DMS153 (cell line): ENCODE data around the gene USP34.
"Not testable (repeated sequence)": the region's sequence is repeated elsewhere in the genome, so short reads cannot be mapped to it uniquely, and the experiment has no call there.

Experiments
- DNase-seq: peaks from one replicate; lab custom pipeline; 2025; lab: John Stamatoyannopoulos, UW

USP34 gene

DNA sequence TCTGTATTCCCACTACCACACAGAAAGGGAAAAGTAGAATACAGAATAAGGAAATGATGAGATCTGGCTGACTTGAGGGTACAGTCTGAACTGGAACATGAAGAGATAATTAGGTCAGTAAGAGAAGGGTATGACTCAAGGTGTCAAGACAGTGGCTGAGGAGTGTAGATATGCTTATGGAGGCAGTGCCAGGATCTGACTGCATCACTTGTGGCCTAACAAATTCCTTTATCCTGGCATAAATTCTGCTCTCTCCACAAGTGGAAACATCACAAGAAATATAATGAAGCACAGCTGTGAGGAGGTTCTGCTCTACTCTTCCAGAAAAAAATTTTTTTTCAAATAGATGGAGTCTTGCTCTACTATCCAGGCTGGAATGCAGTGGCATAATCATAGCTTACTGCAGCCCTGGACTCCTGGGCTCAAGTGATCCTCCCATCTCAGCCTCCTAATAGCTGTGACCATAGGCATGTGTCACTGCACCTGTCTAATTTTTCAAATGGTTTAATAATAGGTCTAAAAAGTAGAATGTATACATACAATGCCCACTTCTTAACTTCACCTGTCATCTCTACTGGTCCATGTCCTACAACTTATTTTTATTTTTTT lies 223.6 kb downstream of the USP34 start:
- no peak for DNase-seq

DNA sequence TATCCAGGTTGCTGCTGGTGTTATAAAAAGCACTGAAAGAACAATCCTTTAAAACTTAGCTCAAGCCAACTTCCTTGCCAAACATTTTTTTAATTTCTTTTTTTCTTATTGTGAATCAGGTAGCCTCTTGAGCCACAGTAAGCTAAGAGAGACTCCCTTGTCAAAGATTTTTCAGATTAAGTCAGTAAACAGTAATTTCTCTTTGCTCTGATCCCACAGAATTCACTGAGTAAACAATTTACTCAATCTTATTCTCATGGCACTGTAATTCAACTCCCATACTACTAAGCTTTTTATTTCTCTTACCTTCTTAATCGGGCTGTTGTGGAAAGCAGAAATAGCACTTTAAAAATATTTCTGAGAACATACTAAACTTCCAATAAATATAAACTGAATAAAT lies 226.2 kb downstream of the USP34 start:
- DNase-seq: no peak

DNA sequence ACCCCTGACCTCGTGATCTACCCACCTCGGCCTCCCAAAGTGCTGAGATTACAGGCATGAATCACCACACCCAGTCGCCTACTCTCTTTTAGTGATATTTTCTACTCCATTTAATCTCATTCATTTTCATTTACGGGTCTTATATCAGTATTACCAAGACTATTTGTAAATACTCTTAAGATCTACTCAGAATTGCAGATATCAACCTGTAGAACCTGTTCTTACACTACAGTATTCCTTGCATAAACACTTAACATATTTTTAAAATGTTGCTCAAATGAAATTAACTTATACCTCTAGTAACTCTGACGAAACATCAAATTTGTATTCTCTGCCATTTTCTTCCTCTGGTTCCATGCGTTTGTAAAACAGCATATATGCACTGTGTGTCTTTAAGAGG lies 229.6 kb downstream of the USP34 start:
- DNase-seq: no peak

DNA sequence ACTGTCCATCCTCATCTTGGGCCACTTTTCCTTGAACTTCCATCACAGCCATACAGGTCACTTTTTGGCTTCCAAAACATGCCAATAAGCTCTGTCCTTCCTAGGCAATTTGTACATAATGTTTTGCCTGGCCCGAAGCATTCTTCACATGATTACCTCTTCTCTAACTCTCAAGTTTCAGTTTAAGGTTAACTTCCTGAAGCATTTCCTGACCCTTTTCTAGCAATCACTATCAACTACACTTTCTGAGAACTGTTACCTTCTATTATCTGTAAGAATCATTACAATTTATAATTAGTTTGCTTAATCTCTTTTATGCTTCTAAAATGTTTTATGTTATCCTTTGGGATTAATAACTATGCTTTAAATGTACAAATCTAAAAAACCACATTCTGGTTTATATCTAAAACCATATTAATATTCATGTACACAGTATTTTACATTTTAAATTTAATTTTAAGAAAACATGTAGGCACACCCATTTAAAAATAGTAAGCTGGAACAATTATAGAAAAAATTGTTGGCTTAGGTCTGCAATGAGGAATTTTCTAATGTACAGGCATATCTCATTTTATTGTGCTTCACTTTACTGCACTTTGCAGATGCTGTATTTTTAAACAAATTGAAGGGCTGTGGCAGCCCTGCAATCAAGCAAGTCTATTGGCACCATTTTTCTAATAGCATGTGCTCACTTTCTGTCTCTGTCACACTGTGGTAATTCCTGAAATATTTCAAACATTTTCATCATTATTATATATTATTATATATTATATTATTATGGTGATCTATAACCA lies 232.5 kb downstream of the USP34 start:
- no peak for DNase-seq

DNA sequence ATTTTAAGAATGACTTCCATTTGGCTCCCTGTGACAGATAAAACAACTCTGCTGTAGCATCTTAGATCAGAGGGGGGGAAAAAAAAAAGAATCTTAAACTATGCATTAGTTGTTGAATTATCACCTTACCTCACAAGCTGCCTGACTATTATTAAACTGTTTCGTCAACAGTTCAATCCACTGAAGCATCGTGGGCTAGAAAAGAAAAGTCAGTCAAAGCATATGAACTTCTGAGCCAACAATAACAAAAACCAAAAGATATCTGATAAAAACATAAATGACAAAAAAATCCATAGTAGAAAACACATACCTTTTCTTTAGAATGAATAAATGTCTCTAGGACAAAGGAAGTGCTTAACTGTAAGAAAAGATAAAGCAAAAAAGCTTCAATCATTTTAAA lies 235.2 kb downstream of the USP34 start:
- no peak for DNase-seq

DNA sequence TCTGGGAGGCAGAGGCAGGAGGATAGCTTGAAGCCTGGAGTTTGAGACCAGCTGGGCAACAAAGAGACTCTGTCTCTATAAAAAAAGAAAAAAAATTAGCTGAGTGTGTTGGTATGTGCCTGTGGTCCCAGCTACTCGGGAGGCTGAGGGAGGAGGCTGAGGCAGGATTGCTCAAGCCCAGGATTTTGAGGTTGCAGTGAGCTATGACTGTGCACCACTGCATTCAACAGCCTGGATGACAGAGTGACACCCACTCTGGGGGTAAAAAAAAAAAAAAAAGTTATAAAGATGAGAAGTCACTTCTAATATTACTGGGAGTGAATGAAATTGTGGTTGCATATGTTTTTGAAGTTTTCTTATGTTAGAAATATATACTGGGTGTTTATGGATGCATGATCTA lies 237.3 kb downstream of the USP34 start:
- no peak for DNase-seq

DNA sequence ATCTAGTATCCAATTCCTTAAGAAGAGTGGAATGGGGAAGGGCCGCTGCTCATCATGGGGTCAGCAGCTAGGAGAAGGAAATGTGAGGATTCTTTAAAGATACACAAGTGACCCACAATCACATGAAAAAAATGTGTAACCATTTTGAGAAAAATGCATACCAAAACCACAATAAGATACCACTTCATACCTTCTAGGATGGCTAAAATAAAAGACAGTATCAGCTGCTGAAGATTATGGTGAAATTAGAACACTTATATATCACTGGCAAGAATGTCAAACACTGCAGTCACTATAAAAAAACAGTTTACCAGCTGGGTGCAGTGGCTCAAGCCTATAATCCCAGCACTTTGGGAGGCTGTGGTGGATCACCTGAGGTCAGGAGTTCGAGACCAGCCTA lies 241.0 kb downstream of the USP34 start:
- DNase-seq: no peak

DNA sequence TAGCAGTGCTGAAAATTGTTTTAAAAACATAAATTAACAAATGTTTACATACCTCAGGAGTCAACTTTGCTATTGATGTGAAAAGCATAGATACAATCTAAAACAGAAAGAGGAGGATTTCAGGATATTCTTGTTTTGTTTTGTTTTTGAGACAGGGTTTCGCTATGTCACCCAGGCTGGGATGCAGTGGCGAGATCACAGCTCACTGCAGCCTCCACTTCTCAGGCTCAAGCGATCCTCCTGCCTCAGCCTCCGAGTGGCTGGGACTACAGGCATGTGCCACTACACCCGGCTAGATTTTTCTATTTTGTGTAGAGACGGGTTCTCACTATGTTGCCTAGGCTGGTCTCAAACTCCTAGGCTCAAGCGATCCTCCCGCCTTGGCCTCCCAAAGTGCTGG lies 248.3 kb downstream of the USP34 start:
- no peak for DNase-seq

DNA sequence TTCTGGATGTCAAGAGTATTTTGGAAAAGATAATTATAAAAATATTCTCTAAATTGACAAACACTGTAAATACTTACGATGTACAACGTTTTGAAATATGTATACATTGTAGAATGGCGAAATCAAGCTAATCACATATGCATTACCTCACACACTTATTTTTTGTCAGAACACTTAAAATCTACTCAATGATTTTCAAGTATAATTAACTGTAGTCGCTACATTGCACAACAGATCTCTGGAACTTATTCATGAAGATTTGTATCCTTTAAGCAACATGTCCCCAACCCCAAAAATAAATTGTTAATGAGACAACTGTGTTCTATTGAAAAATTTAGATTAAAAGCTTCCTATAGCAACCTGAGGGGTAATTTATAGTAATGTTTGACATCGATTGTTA lies 249.1 kb downstream of the USP34 start:
- no peak for DNase-seq

DNA sequence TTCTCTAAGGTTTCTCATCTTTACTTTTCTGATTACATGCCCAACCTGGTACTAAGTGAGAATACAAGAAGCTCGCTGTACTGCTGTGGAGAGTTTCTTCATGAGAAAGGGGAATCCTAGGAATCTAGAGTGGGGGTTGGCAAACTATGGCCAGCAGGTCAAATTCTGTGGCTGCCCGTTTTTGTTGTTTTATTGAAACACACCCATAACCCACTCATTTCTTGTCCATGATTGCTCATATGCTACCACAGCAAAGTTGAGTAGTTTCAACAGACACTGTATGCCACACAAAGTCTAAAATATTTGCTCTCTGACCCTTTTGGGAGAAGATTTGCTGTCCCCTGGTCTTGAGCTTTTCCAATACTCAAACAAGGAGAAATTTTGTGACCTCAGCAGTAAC lies 250.1 kb downstream of the USP34 start:
- DNase-seq: no peak

DNA sequence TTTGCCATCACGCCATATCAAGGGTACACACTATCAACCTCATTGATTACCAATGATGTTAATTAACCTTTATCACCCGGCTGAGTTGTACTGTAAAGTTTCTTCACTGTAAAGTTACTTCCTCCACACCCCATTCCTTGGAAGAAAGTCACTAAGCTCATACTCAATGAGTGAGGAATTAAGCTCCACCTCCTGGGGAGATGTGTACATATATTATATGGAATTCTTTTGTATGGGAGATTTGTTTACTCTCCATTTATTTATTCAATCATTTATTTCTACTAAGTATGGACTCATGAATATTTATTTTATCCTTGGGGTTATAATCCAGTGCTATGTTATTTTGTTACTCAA lies 252.1 kb downstream of the USP34 start:
- DNase-seq: no peak

DNA sequence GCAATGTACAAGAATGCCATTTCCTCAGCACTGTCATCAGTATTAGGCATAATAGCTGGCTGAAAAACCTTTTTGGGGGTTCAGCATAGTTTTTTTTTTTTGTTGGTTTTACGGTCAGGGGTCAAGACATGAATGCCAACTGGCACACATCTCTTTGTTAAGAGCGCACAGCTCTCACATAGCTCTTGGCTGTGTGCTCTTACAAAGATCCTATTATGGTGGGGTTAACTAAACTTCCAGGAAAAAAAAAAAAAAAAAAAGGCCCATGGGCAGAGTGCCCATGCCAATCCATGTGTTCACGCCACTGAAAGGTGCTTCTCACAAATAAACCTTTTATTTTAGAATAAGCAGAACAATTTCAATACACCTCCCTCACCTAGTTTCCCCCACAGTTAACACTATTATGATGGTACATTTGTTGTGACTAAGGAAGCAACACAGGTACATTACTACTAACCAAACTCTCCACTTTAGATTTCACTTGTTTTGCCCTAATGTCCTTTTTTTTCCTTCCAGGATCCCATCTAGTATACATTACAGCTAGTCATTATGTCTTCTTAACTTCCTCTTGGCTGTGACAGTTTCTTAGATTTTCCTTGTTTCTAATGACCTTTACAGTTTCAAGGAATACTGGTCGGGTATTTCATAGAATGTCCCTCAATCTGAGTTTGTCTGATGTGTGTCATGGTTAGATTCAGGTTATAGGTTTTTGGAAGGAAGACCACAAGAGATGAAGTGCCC lies 252.6 kb downstream of the USP34 start:
- no peak for DNase-seq

DNA sequence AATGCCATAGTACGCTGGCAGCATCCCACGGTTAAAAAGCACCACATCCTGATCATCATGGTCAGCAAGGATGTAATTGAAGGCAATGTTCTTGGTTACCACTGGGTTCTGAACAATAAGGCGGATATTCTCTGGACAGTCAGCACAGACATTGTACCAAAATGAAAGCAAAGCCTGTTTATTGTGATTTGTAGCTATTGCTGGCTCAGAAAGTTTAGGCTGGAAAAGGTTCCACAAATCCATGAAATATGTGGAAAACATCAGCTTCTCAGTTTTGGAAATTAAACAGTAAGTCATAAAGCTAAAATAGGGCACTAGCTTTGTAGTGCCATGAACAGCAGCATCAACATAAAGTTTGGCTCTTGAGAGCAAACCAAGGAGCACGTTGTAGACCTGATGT lies 256.7 kb downstream of the USP34 start:
- no peak for DNase-seq

DNA sequence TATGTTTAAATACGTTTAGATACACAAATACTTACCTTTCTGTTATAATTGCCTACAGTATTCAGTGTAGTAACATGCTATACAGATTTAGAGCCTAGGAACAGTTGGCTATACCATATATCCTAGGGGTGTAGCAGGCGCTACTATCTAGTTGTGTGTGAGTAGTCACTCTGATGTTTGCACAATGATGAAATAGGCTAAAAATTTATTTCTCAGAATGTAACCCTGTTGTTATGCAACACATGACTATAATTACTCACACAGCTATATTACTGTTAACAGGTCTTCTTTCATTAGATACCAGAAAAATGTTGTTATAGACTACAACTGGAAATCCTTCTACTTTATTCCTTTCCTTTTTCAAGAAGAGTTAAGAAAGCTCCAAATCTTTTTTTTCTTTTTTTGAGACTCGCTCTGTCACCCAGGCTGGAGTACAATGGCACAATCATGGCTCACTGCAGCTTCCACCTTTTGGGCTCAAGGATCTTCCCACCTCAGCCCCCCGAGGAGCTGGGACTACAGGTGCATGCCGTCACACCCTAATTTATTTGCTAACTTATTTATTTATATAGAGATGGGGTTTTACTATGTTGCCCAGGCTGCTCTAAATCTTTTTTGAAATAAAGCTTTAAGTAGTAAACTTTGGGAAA lies 260.4 kb downstream of the USP34 start:
- DNase-seq: no peak

DNA sequence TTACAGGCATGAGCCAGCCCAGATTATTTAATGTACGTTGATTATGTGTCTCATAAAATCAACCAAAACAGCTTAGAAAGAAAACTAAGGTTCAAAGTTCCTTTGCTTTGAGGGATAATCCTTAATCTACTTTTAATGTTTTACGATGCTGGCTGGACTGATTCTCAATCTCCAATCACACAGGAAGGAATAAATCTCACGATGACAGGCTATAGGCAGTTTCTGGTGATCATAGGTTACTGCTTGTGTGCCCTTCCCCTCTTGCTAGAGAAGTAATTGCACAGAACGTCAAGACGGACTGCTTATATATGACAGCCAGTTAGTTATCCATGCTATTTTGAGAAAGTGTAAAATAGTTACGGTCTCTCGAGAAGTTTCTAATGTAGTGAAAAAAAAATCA lies 265.8 kb downstream of the USP34 start:
- DNase-seq: no peak

DNA sequence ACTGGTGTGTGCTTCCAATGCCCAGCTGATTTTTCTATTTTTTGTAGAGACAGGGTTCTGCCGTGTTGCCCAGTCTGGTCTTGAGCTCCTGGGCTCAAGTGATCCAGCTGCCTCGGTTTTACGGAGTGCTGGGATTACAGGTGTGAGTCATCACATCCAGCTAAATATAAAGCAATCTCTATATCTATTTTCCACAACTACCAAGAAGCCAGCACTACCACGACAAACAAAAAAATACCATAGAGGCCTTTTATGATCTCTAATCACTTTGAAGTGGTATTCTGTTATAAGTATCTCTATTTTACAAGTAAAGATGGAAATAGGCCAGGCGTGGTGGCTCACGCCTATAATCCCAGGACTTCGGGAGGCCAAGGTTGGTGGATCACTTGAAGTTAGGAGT lies 274.2 kb downstream of the USP34 start:
- DNase-seq: no peak

DNA sequence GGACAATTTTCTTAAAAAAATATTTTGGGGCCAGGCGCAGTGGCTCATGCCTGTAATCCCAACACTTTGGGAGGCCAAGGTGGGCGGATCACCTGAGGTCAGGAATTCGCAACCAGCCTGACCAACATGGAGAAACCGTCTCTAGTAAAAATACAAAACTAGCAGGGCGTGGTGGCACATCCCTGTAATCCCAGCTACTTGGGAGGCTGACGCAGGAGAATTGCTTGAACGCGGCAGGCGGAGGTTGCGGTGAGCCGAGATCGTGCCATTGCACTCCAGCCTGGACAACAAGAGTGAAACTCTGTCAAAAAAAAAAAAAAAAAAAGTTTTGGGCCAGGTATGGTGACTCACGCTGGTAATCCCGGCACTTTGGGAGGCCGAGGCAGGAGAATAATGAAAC lies 276.2 kb downstream of the USP34 start:
- DNase-seq: not testable (repeated sequence)

DNA sequence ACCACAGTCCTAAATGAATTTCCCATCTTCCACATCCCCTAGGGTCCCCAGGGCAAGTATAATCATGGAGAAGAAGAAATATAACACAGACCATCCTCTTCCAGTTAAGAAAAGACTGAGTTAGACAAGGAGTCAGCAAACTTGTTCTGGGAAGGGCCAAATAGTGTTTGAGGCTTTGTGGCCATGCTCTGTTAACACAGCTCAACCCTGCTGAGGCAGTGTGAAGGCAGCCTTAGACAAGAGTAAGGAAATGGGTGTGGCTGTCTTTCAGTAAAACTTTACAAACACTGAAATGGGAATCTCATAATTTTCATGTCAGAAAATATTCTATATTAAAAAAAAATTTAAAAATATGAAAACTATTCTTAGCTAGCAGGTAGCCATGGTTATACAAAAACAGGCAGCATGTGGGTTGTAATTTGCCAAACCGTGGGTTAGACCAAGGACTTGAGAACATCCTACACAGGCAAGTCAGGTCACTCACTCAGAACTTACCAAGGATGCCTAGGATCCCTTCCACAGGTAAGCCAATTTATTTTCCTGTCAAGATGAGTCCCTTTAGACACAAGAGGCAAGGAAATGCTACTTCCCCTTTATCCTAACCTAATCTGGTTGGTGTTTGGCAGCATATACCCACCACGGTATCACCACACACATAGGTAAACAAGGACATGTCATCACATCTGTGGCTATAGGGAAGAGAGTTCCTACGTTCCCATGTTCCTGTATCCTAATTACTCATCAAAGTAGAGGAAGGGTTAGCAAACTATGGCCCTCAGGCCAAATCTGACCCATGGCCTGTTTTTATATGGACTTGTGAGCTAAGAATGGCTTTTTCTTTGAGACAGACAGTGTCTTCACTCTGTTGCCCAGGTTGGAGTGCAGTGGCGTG lies 277.0 kb downstream of the USP34 start:
- DNase-seq: no peak

DNA sequence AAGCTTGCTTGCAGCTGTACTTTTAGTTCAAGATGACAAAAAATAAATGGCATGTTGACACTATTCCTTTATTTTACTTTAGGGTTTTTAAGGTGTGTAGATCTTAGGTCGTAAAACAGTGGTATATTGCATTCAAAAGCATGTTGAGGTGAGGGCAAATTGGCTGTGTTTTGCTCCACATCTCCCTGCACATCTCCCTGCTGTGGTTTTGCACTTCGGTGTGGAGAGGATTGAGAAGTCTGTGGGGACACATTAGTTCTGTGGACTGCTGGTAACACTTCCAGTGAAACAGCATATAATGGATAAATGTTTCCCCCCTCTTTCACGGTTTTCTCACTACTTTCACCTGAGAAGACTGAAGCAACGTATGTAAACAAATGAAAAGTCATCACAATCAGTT lies 283.8 kb downstream of the USP34 start:
- no peak for DNase-seq

DNA sequence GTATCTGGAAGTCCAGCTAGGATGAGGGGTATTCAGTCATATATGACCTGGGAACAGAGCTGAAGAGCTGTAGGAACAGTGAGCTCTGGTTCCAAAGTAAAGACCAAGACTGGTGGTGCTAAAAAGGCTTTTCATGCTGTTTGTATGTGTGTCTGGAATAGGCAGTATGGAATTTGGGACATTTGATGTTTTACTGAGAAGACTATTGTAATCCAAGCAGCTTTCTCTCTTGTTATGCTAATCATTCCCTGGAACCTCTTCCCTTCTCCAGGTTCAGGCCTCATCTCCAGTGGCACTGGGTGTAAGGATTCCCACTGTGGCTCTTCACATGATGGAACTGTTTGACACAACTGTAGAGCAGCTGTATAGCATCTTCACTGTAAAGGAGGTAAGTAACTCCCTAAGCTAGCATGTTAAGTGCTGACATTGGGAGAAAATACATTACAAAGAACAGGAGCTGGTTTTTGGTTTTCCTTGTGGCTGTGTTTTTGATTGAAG lies 285.6 kb downstream of the USP34 start:
- DNase-seq: no peak

DNA sequence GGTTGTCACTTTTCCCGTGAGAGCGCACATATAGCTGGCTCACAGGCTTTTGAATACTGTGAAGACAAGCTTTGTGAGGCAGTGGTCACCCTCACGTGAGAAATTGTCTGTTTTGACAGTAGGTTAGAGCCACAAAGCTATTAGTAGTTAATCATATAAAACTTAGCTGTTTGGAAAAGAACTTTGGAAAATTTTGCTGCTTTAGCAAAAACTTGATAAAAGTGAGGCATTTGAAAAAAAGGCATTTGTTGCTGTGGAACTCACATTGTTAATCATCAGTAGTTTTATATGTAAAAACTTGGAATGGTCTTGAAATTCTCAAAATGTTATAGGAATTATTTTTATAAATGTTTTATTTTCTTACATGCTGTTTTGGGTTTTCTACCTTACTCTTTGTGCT lies 286.6 kb downstream of the USP34 start:
- no peak for DNase-seq

DNA sequence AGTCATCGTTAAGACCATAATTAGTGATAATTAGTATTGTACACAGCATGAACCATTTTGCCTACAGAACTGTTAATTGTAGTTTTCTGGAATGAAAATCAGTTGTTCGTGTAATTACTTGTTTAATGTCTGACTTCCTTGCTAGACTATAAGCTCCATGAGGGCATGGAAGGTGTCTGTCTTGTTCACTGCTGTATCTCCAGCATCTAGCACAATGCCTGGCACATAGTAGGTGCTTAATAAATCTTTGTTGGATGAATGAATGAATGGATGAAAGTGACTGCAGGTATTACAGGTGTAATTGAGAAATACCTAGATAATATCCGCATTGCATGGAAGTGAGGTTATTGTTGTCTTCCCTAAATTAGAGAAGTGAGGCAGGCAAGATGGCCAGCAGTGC lies 287.1 kb downstream of the USP34 start:
- DNase-seq: no peak
